ENCODE results near the gene TAS2R43.
"Not testable (repeated sequence)": the region's sequence is repeated elsewhere in the genome, so short reads cannot be mapped to it uniquely, and the experiment has no call there.

TAS2R43 gene

GRCh38 chr12:11092128-11092527 is at the start of gene TAS2R43:
Gene TAS2R43, minus strand, starts transcription at chr12:11092313. Its CDS starts 84 bp downstream, at chr12:11092229.
- DNase-seq (ENCODE audit: low spot score), result no peak

DNA sequence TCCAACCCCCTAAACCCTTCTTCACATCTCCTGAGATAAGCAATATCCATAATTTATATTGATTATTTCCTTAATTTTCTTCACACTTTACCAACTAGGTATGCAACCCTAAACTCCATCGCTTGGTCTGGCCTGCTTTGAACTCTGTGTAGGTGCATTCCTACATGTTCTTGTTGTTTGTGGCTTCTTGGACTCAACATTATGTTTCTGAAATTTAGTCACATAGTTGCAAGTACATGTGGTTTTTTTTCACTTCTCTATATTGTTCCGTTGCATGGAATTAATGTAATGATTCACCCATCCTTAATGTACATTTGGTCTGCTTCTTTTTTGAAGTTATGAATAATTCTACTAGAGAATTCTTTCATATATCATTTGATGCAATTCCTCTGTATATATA is 44.0 kb upstream of the TAS2R43 start:
- DNase-seq (ENCODE audit: low spot score), result no peak

- DNase-seq (ENCODE audit: low spot score), result no peak
Observed at GRCh38 chr12:11134305-11134704, 42.2 kb upstream of the TAS2R43 start, which contains the start of gene TAS2R30. Gene TAS2R30, minus strand, starts transcription at chr12:11134644. Its CDS starts 400 bp downstream, at chr12:11134244.

- no peak for DNase-seq (ENCODE audit: low spot score)
Observed at GRCh38 chr12:11133816-11134215, 41.7 kb upstream of the TAS2R43 start.

GRCh38 chr12:11133162-11133561 is 41.0 kb upstream of the TAS2R43 start:
- DNase-seq (ENCODE audit: low spot score), result no peak

GRCh38 chr12:11130999-11131398 is 38.9 kb upstream of the TAS2R43 start:
- DNase-seq (ENCODE audit: low spot score), result no peak

- no peak for DNase-seq (ENCODE audit: low spot score)
Observed at GRCh38 chr12:11130382-11130781, 38.3 kb upstream of the TAS2R43 start.

DNA sequence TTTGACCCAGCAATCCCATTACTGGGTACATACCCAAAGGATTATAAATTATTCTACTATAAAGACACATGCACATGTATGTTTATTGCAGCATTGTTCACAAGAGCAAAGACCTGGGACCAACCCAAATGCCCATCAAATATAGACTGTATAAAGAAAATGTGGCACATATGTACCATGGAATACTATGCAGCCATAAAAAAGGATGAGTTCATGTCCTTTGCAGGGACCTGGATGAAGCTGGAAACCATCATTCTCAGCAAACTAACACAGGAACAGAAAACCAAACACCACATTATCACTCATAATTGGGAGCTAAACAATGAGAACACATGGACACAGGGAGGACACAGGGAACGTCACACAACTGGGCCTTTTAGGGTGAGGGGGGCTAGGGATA is 22.0 kb upstream of the TAS2R43 start:
- DNase-seq (ENCODE audit: low spot score), result not testable (repeated sequence)

GRCh38 chr12:11111213-11111612 is 19.1 kb upstream of the TAS2R43 start:
- not testable (repeated sequence) for DNase-seq (ENCODE audit: low spot score)

DNA sequence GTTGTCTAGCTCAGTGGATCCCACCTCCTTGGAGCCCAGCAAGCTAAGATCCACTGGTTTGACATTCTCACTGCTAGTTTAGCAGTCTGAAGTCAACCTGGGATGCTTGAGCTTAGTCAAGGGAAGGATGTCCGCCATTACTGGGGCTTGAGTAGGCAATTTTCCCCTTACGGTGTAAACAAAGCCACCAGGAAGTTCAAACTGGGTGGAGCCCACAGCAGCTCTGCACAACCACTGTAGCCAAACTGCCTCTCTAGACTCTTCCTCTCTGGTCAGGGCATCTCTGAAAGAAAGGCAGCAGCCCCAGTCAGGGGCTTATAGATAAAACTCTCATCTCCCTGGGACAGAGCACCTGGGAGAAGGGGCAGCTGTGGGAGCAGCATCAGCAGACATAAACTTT is 16.7 kb upstream of the TAS2R43 start:
- DNase-seq (ENCODE audit: low spot score), result no peak

GRCh38 chr12:11107719-11108118 is 15.6 kb upstream of the TAS2R43 start:
- no peak for DNase-seq (ENCODE audit: low spot score)

DNA sequence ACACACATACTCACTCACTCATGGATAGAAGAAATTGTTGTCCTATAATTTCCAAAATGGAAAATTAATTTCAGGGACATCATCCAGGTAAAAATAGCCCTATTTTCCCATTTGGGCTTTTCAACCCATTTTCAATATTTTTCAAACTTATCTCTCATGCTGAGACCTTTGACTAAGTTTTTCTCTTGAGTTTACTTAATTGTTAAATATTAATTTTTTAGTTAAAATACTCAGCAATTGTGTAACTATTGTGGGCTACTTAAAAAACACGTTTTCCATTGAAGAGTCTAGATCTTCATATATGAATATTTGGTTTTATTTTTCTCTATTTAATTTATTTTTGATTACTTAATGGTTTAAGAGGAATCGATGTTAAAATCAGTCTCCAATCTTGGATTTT is 14.2 kb upstream of the TAS2R43 start:
- DNase-seq (ENCODE audit: low spot score), result no peak

- no peak for DNase-seq (ENCODE audit: low spot score)
Observed at GRCh38 chr12:11105546-11105945, 13.4 kb upstream of the TAS2R43 start.

GRCh38 chr12:11094910-11095309 is 2.8 kb upstream of the TAS2R43 start:
- not testable (repeated sequence) for DNase-seq (ENCODE audit: low spot score)

DNA sequence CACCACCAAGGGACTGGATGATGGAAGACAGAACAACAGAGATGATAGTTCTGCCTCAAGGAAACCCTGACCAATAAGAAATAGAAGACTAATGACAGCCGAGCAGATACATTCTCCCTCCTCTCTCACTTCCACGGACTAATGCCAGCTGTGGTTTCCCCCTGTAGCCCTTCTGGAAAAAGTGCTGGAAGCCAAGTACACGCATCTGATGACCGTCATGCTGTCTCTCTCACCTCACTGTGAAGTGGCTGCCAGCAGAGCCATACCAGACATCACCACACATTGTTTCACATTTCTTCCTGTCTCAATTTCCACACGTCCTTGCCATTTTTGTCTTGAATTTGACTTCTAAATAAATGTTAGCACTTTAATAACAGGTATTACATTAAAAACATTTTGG is 2.9 kb downstream of the TAS2R43 start:
- DNase-seq (ENCODE audit: low spot score), result no peak

DNA sequence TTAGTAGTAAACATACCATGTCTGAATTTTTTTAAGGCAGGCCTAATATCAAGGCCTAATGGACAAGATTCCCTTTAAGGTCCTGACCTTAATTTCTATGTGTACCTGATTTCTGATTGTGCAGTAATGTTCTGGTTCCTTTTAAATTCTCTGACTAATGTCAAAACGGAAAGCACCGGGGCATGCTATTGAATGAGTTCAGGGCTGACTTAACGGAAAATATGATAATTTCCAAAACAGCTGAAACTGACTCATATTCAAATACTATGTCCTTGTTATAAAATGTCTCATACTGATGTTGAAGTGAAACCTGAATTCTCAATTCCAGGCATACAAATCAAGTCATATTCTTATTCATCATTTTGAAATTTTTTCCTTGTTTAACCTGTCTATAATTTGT is 6.7 kb downstream of the TAS2R43 start:
- no peak for DNase-seq (ENCODE audit: low spot score)

DNA sequence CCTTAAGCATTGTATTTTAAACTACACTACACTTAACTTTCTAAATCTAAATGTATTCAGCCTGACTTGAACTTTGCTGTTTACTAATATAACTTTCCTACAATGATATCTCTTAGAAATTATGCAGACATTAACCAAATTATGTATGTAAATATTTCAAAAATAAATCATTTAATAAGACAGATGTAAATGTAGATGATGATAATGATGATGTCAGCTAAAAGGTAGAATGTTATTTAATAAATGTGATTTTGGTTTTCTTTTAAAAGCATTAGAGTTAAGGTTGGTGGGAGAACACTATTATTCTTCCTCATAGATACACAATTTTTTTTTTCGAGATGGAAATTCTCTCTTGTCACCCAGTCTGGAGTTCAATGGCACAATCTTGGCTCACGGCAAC is 10.1 kb downstream of the TAS2R43 start:
- DNase-seq (ENCODE audit: low spot score), result no peak

GRCh38 chr12:11078246-11078645 is 13.9 kb downstream of the TAS2R43 start:
- no peak for DNase-seq (ENCODE audit: low spot score)

DNA sequence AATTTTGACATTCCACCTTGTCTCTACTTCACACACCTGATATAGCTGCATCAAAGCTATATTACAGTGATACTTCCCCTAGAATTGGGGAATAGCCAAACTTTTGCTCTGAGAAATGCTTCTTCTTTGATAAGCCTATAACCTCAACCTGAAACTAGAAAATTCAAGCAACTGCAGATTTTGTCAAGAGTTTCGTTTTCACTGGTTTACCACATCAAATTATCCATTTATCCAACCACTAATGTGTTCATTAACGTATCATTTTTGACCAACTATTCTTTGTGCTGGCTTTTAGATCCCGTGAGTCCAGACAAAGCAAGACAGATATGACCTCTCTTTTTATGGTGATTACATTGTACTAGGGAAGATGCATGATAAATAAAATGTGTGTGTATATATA is 16.5 kb downstream of the TAS2R43 start:
- DNase-seq (ENCODE audit: low spot score), result no peak

DNA sequence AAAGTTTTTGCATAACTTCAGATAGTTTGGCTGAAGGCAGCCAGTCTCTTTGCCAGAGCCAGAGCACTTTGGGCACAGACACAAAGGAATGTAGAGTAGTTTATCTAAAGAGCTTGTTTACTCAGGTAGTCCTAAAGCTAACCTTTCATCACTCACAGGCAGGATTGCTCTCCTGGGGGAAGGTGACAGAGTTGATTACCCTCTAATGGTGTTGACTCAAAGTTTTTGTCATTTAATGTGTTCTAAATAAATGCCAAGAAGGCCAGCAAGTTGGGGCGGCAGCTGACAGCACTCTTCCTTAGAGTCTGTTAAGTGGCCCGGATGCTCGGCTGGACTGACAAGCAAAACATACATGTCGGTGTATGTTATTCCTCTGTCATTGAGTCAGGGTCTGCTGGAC is 20.7 kb downstream of the TAS2R43 start:
- DNase-seq (ENCODE audit: low spot score), result no peak

DNA sequence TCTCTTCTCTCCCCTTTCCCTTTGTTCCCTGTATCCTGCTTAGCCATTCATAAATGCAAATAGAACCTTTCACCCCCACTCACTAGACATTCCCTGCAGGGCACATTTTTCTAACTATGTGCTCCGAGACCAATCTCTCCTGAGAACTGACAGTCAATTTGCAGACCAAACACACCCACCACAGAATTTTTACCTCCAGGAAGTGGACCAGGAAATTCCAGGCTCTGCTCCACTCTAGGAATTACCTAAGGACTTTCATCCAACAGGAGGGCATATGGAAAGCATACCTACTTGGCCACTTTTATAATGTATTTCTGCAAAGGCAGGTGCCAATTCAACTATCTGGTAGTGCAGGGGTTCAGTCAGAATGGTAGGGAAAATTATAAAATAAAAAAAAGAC is 21.1 kb downstream of the TAS2R43 start:
- no peak for DNase-seq (ENCODE audit: low spot score)

- no peak for DNase-seq (ENCODE audit: low spot score)
Observed at GRCh38 chr12:11069854-11070365, 22.2 kb downstream of the TAS2R43 start.

DNA sequence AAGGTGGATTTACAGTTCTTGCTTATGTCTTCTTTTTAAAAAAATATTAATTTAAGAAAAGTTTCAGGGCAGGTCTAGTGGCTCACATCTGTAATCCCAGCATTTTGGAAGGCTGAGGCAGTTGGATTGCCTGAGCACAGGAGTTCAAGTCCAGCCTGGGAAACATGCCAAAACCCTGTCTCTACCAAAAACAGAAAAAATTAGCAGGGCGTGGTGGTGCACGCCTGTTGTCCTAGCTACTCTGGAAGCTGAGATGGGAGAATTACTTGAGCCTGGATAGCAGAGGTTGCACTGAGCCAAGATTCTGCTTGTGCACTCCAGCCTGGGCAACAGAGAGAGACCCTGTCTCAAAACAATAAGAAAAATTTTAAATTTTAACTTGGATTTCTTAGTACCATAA is 24.6 kb downstream of the TAS2R43 start:
- no peak for DNase-seq (ENCODE audit: low spot score)

GRCh38 chr12:11062194-11062593 is 29.9 kb downstream of the TAS2R43 start, which contains the start of gene TAS2R46:
Gene TAS2R46, minus strand, starts transcription at chr12:11062294. Its CDS starts 0 bp downstream, at chr12:11062294.
- not testable (repeated sequence) for DNase-seq (ENCODE audit: low spot score)

GRCh38 chr12:11059784-11060183 is 32.3 kb downstream of the TAS2R43 start:
- peak; percentile 38 for DNase-seq (ENCODE audit: low spot score)

Measured in kidney tubule cell (primary cell).